HEK293 (cell line): ENCODE results near the gene MDN1.

Experiments used
- CTCF ChIP-seq: fragments of 450-650 bp; formaldehyde crosslinking; IDR thresholded peaks from 2 replicates; pipeline ENCODE4 v1.5.1; 2016; ENCODE audit warnings: missing biosample characterization, missing genetic modification characterization
- KLF17 ChIP-seq: fragments of 450-650 bp; formaldehyde crosslinking; IDR thresholded peaks from 2 replicates; pipeline ENCODE4 v1.5.1; 2016; ENCODE audit warnings: missing biosample characterization, missing genetic modification characterization
- KLF8 ChIP-seq: fragments of 450-650 bp; formaldehyde crosslinking; IDR thresholded peaks from 2 replicates; pipeline ENCODE4 v1.5.1; 2016; ENCODE audit warnings: missing biosample characterization, missing genetic modification characterization
- REST ChIP-seq: fragments of 450-650 bp; formaldehyde crosslinking; IDR thresholded peaks from 2 replicates; pipeline ENCODE4 v1.5.1; 2016; ENCODE audit warnings: missing biosample characterization, missing genetic modification characterization
- TRIM28 ChIP-seq: IDR thresholded peaks from 2 replicates; pipeline ENCODE4 v1.6.1; 2011; ENCODE audit warnings: low read length, control low read depth, borderline replicate concordance
- ZNF174 ChIP-seq: fragments of 450-650 bp; formaldehyde crosslinking; IDR thresholded peaks from 2 replicates; pipeline ENCODE4 v1.5.0; 2017; ENCODE audit warnings: missing biosample characterization, mild to moderate bottlenecking, missing genetic modification characterization
- ZNF2 ChIP-seq: fragments of 450-650 bp; formaldehyde crosslinking; IDR thresholded peaks from 2 replicates; pipeline ENCODE4 v1.5.1; 2016; ENCODE audit warnings: missing biosample characterization, missing genetic modification characterization
- ZNF24 ChIP-seq: fragments of 450-650 bp; formaldehyde crosslinking; IDR thresholded peaks from 2 replicates; pipeline ENCODE4 v1.5.1; 2016; ENCODE audit warnings: missing biosample characterization, missing genetic modification characterization
- ZNF266 ChIP-seq: fragments of 450-650 bp; formaldehyde crosslinking; IDR thresholded peaks from 2 replicates; pipeline ENCODE4 v1.5.1; 2016; ENCODE audit warnings: missing biosample characterization, missing genetic modification characterization, low read depth
- ZNF513 ChIP-seq: fragments of 450-650 bp; IDR thresholded peaks from 2 replicates; pipeline ENCODE4 v1.5.1; 2018; ENCODE audit warnings: missing biosample characterization, missing genetic modification characterization

- TF ChIP-seq TRIM28 (no peak), KLF8 (tag by site-specific recombination) (no peak), CTCF (tag by site-specific recombination) (no peak), ZNF24 (no peak), REST (tag by site-specific recombination) (no peak), ZNF266 (tag by site-specific recombination) (no peak), ZNF174 (tag by site-specific recombination) (no peak), KLF17 (tag by site-specific recombination) (no peak), ZNF2 (tag by site-specific recombination) (no peak), ZNF513 (tag by site-specific recombination) (no peak)
These were observed 94.6 kb downstream of the MDN1 start for GRCh38 chr6:89724981-89725380.
